SK-N-MC (cell line): Measurements from ENCODE around the gene SIX5.

Source experiments
- DNase-seq: peaks from one replicate; pipeline ENCODE4 v3.0.0-alpha.2; 2011; ENCODE audit warnings: low read depth, low spot score
- H3K27ac ChIP-seq: fragments of 200-600 bp; sonication (generic); 2 replicates; pipeline ENCODE4 v1.5.1; 2016; ENCODE audit warnings: mixed run types
- H3K36me3 ChIP-seq: fragments of 200-600 bp; sonication (generic); 2 replicates; pipeline ENCODE4 v1.6.1; 2017; ENCODE audit warnings: antibody characterized with exemption, low read length, mixed read lengths; ENCODE audit not compliant: insufficient read depth
- H3K4me3 ChIP-seq: fragments of 200-600 bp; sonication (generic); 2 replicates; pipeline ENCODE4 v1.5.1; 2016
- H3K9ac ChIP-seq: fragments of 200-600 bp; sonication (generic); 2 replicates; pipeline ENCODE4 v1.8.0; 2017; ENCODE audit warnings: mixed run types, mixed read lengths; ENCODE audit not compliant: insufficient read length
- H3K9me3 ChIP-seq: fragments of 200-600 bp; sonication (generic); 2 replicates; pipeline ENCODE4 v1.6.1; 2017; ENCODE audit warnings: low read depth, mild to moderate bottlenecking, antibody characterized with exemption, low read length, moderate library complexity, mixed read lengths
- EZH2 ChIP-seq: fragments of 200-600 bp; sonication (generic); IDR thresholded peaks from one replicate; pipeline ENCODE4 v1.6.1; 2017; ENCODE audit warnings: antibody characterized with exemption
- FOXP2 ChIP-seq: optimal IDR thresholded peaks from 2 replicates; pipeline ENCODE3; 2011; ENCODE audit warnings: mild to moderate bottlenecking, moderate library complexity; ENCODE audit not compliant: insufficient read depth; ENCODE audit errors: extremely low read length, control extremely low read depth
- POLR2AphosphoS5 ChIP-seq: IDR thresholded peaks from 2 replicates; pipeline ENCODE4 v1.6.1; 2012; ENCODE audit warnings: mild to moderate bottlenecking, low read depth, low read length, borderline replicate concordance

SIX5 gene

DNA sequence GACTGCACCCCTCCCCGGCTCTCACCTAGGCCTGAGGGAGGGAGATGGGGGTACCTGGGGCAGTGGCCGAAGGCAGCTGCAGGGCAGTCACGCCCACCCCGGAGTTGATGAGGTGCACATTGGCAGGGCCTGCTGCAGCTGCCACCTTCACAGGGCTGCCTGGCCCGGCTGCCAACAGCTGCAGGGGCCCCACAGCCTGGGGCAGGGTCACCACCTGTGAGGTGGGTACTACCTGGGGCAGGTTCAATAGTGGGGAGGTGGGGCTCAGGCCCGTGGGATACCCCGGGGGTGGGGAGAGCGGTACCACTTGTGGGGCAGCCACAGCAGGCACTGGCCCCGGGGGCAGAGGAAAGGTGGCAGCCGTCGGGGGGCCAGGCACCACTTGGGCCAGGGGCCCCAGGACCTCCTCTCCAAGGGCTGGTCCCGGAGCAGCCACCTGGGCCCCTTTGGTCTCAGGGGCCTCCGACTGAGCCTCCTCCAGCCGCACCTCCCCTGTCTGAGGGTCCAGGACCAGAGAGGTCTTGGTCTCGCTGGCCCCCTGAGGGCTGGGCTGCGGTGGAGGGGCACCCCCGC is 2.7 kb downstream of the SIX5 start:
- Histone ChIP-seq H3K27ac (no peak overlapping the region), H3K9ac (no peak overlapping the region), H3K9me3 (no peaks in the 10 kb centered on the region), H3K36me3 (no peaks in the 10 kb centered on the region), H3K4me3 (no peak overlapping the region)
- no peak for DNase-seq
- TF ChIP-seq FOXP2 (no peak), EZH2 (no peak), POLR2AphosphoS5 (no peak)

DNA sequence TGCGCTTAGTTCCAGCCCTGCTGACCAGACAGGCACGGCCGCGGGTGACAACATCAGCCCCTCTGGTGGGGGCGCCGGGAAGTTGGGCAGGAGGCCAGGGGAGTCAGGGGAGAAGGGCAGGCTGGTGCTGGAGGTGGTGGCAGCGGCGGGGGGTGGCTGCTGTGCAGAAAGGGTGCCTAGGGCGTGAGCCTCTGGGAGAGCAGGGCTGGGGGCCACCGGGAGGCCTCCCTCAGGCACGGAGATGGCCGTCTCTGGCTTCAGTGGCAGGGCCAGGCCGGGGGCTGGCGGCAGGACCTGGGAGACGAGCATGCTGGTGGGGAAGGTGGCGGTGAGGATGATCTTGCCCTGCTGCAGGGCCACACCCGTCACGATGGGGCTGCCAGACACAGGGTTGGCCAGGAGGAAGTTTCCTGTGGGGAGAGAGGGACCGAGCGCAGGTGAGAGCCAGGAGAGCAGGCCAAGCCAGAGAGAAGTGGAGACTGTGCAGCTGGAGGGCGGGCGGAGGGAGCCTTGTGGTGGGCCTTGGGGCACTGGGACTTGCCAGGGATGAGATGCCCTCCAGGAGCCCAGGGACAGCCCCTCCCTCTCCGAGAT is 3.3 kb downstream of the SIX5 start:
- no peak overlapping the region for H3K4me3 ChIP-seq
- no peak for DNase-seq
- H3K9me3 ChIP-seq = no peaks in the 10 kb centered on the region
- TF ChIP-seq POLR2AphosphoS5 = no peak
- no peak for TF ChIP-seq EZH2
- no peak for TF ChIP-seq FOXP2
- no peaks in the 10 kb centered on the region for H3K36me3 ChIP-seq
- no peak overlapping the region for H3K27ac ChIP-seq
- no peak overlapping the region for H3K9ac ChIP-seq

DNA sequence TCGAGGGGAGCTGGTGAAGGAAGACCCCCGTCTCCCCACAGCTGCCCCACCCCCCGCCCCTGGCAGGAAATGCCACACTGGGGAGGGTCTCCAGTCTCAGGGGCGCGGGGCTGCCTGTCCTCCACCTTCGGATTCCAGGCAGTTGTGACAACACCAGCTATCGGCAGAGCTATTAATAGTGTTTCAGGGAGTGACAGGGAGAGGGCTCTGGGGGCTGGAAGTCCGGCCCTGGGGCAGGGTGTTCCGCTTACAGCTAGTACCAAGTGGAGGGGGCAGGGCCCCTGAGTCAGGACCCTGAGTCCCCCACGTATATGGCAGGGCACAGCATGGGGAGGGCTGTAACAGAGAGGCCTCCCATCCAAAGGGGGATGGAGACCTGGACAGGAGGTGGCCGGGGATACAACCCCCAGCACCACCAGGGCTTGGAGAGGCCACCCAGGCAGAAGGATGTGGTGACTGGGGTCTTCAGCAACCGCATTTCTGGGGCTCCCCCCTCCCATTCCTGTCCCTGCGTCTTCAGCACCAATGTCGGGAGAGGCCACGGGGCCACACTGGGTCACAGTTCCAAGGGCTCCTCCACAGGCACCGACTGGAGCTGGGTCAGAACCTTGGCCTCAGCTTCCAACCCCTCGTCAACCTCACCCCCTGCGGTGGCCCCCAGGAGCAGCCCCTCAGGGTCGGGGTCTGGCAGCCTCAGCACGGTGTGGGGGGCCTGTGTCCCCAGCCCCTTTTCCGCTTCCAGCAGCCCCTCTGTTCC is 3.9 kb downstream of the SIX5 start:
- Histone ChIP-seq H3K27ac (no peak overlapping the region), H3K36me3 (no peaks in the 10 kb centered on the region), H3K4me3 (no peak overlapping the region), H3K9me3 (no peaks in the 10 kb centered on the region), H3K9ac (no peak overlapping the region)
- TF ChIP-seq EZH2 (no peak), POLR2AphosphoS5 (peak; percentile 31; the same call in 1 of the 2 replicates), FOXP2 (no peak)
- no peak for DNase-seq

DNA sequence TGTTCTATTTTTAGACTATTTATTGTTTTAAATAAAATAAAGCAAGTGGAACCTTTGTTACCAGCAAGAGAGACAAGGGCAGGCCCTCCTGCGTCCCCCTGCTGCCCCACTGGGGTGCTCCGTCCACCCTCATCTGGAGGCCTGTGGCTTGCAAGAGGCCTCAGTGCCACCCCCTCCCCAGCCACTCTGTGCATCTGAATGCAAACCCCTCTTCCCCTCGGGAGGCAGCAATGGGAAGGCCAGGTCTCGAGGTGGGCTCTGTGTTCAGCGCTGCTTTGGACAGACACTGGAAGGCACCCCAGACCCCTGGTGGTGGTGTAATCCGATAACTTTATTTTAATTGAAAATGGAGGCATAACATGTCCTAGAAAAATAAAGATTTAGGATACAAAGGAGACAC is 4.6 kb downstream of the SIX5 start:
- DNase-seq = no peak
- H3K4me3 ChIP-seq = no peak overlapping the region
- no peak for TF ChIP-seq FOXP2
- no peak for TF ChIP-seq POLR2AphosphoS5
- TF ChIP-seq EZH2 = no peak
- no peaks in the 10 kb centered on the region for H3K9me3 ChIP-seq
- H3K9ac ChIP-seq = no peak overlapping the region
- no peaks in the 10 kb centered on the region for H3K36me3 ChIP-seq
- no peak overlapping the region for H3K27ac ChIP-seq

DNA sequence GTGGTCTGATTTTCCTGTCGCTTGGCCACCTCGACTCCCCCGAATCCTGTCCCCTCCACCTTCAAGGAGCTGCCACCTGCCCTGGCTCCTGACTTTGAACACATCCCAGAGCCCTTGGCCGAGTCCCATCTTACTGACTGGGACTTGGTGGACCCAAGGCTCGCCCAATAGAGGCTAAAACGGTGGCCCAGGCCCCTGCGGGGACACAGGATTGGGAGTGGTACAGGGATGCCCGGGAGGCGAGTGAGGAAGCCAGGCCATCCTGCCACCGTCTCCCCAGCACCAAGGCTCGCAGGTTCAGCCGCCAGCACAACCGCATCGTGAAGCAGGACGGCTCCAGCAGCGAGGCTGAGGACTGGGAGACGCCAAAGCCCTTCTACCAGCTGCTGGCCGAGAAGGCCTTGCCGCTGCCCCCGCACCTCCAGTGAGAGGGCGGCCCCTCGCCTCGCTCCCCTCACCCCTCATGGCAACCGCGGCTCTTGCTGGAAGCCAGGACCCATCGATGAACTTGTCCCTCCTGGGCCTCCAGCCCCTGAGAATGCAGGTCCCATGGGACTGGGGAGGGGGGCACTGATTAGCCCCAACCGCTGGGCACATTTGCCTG is 5.3 kb downstream of the SIX5 start:
- Histone ChIP-seq H3K36me3 (no peaks in the 10 kb centered on the region), H3K4me3 (no peak overlapping the region), H3K9ac (no peak overlapping the region), H3K9me3 (no peaks in the 10 kb centered on the region), H3K27ac (no peak overlapping the region)
- TF ChIP-seq EZH2 (no peak), POLR2AphosphoS5 (no peak), FOXP2 (no peak)
- DNase-seq = no peak

DNA sequence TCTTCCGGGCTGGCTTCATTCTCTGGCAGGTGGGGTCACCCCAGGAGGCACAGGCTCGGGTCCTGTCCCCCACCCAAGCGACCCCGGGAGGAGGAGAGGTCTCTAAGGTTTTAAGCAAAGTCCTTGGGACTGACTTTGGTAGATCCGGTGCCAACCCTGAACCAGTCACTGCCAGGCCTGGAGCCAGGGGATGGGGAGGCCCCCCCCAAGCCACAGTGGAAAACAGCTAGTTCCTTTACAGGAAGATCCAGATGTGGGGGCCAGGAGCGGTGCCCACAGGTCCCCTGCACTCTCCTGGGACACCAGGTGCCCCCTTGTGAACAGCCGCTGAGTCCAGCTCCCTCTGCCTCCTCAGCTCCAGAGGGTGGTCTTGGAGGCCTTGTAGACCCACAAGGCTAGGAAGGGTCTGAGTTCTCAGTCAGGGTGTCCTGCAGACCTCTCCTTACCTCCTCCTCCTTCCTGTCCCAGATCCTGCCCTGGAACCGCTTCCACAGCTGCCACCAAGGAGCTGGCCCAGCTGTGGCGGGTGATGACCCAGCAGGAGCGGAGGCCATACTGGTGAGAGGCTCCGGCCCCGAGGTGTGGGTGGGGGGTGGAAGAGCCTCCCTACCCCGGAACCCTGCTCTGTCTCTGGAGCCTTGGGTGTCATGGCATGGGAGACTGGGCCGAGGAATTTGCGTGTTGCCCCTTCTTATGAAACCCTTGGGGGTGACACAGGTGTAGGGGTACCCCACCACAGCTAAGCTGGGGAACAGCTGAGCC is 6.0 kb downstream of the SIX5 start:
- Histone ChIP-seq H3K36me3 (no peaks in the 10 kb centered on the region), H3K4me3 (no peak overlapping the region), H3K27ac (no peak overlapping the region), H3K9me3 (no peaks in the 10 kb centered on the region), H3K9ac (no peak overlapping the region)
- no peak for DNase-seq
- TF ChIP-seq EZH2 (no peak), FOXP2 (no peak), POLR2AphosphoS5 (no peak)

DNA sequence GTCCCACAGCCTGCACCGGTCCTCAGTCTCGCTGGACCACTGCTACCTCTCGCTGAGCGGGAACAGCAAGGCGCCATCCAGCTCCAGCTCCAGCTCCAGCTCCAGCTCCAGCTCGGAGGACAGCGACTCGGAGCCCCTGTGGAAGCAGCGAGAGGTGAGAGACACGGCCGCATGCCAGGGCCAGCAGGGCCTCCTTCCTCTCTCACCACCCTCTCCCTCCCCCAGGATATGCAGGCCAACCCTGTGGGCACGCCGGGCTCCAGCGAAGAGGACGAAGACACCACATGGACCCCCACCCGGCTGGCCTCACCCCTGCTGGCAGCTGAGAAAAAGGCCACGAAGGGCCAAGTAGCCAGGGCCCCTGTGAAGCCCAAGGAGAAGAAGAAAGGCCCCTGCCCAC is 7.3 kb downstream of the SIX5 start:
- H3K36me3 ChIP-seq = no peaks in the 10 kb centered on the region
- H3K4me3 ChIP-seq = no peak overlapping the region
- H3K27ac ChIP-seq = no peak overlapping the region
- TF ChIP-seq POLR2AphosphoS5 (no peak), FOXP2 (no peak), EZH2 (no peak)
- DNase-seq = no peak
- H3K9me3 ChIP-seq = no peaks in the 10 kb centered on the region
- H3K9ac ChIP-seq = no peak overlapping the region

DNA sequence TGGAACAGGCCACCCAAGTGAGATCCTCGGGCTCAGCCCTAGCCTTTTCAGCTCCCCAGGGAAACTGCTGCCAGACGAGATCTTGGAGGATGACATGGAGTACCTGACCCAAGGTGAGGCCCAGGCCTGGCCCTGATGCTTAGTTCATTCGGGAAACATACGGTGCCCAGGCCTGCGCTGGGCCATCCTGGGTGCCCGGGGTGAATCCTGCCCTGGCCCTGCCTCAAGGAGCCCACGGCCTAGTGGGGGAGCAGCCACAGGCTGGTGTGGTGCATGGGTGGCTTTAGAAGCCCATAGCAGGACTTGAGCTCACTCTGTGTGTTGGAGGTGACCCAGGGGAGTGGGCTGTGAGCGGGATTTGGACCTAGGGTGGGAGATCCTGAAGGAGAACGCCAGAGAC is 10.1 kb downstream of the SIX5 start:
- Histone ChIP-seq H3K36me3 (no peaks in the 10 kb centered on the region), H3K9me3 (no peaks in the 10 kb centered on the region), H3K9ac (no peak overlapping the region), H3K4me3 (no peak overlapping the region), H3K27ac (no peak overlapping the region)
- TF ChIP-seq FOXP2 (no peak), EZH2 (no peak)
- DNase-seq = no peak
